ENCODE data around the gene CHRM1. TPM values are rescaled to one million over a fixed set of nuclear protein-coding genes. Genes with fewer than 3 reads are reported as not detected.

CHRM1 gene
- total and polyA plus RNA-seq, 2 of the 13 experiments (the other 11 are each of a cell fraction or from before 2014, with no cell fraction given) = not detected

- 7% methylated on average over 5 of the region's 5 CpGs for WGBS (ENCODE audit: low lambda C conversion rate)
- no peak for ATAC-seq
- no peak for TF ChIP-seq DDIT3 (CRISPR knock-in tag; IDR thresholded peaks at IDR 0.05)
- no peak for TF ChIP-seq ZNF431 (CRISPR knock-in tag; IDR thresholded peaks at IDR 0.05; ENCODE audit: borderline replicate concordance, low read depth)
- no peak for TF ChIP-seq HOXA9 (CRISPR knock-in tag; IDR thresholded peaks at IDR 0.05; ENCODE audit: borderline replicate concordance)
- TF ChIP-seq CHD2 (IDR thresholded peaks at IDR 0.05; ENCODE audit: low read depth, low read length) = no peak
- no peak for TF ChIP-seq SYNCRIP (IDR thresholded peaks at IDR 0.05; ENCODE audit: insufficient read depth, low read depth, low read length)
- TF ChIP-seq DBP (CRISPR knock-in tag; IDR thresholded peaks at IDR 0.05; ENCODE audit: not compliant biosample characterization) = no peak
- no peak for TF ChIP-seq THAP9 (CRISPR knock-in tag; IDR thresholded peaks at IDR 0.05; ENCODE audit: borderline replicate concordance)
- TF ChIP-seq ZNF335 (CRISPR knock-in tag; IDR thresholded peaks at IDR 0.05) = no peak
- TF ChIP-seq FOXO4 (CRISPR knock-in tag; conservative IDR thresholded peaks at IDR 0.05) = no peak
- TF ChIP-seq NFRKB (IDR thresholded peaks at IDR 0.05) = no peak
- no peak for TF ChIP-seq HMGXB4 (CRISPR knock-in tag; IDR thresholded peaks at IDR 0.05; ENCODE audit: borderline replicate concordance in 1 of 2, low read depth in 1 of 2)
- no peak for TF ChIP-seq SMC3 (IDR thresholded peaks at IDR 0.05; ENCODE audit: low read length)
- no peak for TF ChIP-seq DMTF1 (CRISPR knock-in tag; IDR thresholded peaks at IDR 0.05)
- no peak for TF ChIP-seq RNF2 (conservative IDR thresholded peaks at IDR 0.05; ENCODE audit: low read depth)
- TF ChIP-seq TEAD2 (CRISPR knock-in tag; IDR thresholded peaks at IDR 0.05) = no peak
These were observed 33.3 kb upstream of the CHRM1 start for GRCh38 chr11:62954478-62954877.

More at GRCh38 chr11:62954478-62954877, 33.3 kb upstream of the CHRM1 start:
- no peaks in the 10 kb centered on the region for H3K4me1 ChIP-seq (ENCODE audit: insufficient read depth, low read length)
- FAIRE-seq = no peak
- H3K9me3 ChIP-seq (ENCODE audit: low read length) = no peaks in the 10 kb centered on the region
- H3K36me3 ChIP-seq (replicated peaks in 1 of 2; ENCODE audit: control insufficient read depth in 1 of 2, insufficient read depth in 2 of 2, low read length in 2 of 2) = no peaks in the 10 kb centered on the region
- intact Hi-C loops (cut with micrococcal nuclease; ENCODE audit: unreplicated experiment) (no loop called here), in situ Hi-C loops (cut with HindIII; ENCODE audit: extremely low pct_ligation_motif_present, low pct_unique_long_range_greater_than_20kb) (no loop called here)
- CTCF ChIA-PET (ENCODE audit: low intra/inter-chr PET ratio, low total read pairs) = no interaction called here
- H3K9ac ChIP-seq (ENCODE audit: insufficient read depth, low read depth, low read length) = no peak overlapping the region
- H2AFZ ChIP-seq (ENCODE audit: low read length) = no peak overlapping the region
- no peaks in the 10 kb centered on the region for H3K79me2 ChIP-seq (ENCODE audit: insufficient read depth, low read length)
- POLR2A ChIA-PET = no interaction called here
- H3K4me3 ChIP-seq (replicated peaks in 1 of 3; ENCODE audit: insufficient read depth in 1 of 3, low read depth in 2 of 3, low read length in 3 of 3) = no peak overlapping the region
- DNase-seq (ENCODE audit: low spot score) = no peak
- no TSS peak for BruUV-seq (replicated peaks)
- no peaks in the 10 kb centered on the region for H4K20me1 ChIP-seq (ENCODE audit: insufficient read depth, low read length)
- H3K27me3 ChIP-seq (ENCODE audit: control insufficient read depth in 1 of 2, insufficient read depth in 2 of 2, low read length in 2 of 2) = peaks cover 3 to 7% of the 10 kb centered on the region in 2 experiments; a peak in 2 of 5 replicates
- H3K4me2 ChIP-seq (ENCODE audit: low read depth, low read length) = no peak overlapping the region
- H3K27ac ChIP-seq (ENCODE audit: extremely low read length, insufficient read depth, low read length) = no peak overlapping the region

Measured in HepG2 (cell line).